Common myeloid progenitor, CD34-positive (primary cell): ENCODE measurements around the gene DPYD.

Experiments used
- CTCF ChIA-PET: fragments of 350-600 bp; sonication (Branson Sonifier 250); formaldehyde crosslinking; loops from one replicate; lab custom pipeline; 2021; ENCODE audit warnings: antibody characterized with exemption; lab: Charles Lee
- POLR2A ChIA-PET: fragments of 350-600 bp; sonication (Branson Sonifier 250); formaldehyde crosslinking; loops from one replicate; lab custom pipeline; 2021; ENCODE audit warnings: antibody characterized with exemption; lab: Charles Lee
- DNase-seq, 3 donors: peaks; one replicate each; pipeline versions ENCODE4 v3.0.0 to v3.0.0-alpha.2; 2013
- H3K27ac ChIP-seq, 2 experiments: 1 replicate in 1 of 2; 2 replicates in 1 of 2; pipeline ENCODE4 v1.7.0; 2013; ENCODE audit warnings: inconsistent platforms in 2 of 2, low read length in 2 of 2, mild to moderate bottlenecking in 2 of 2, low read depth in 1 of 2, moderate library complexity in 1 of 2; ENCODE audit not compliant: severe bottlenecking in 2 of 2, insufficient read depth in 1 of 2, poor library complexity in 1 of 2
- H3K27me3 ChIP-seq, 5 experiments: replicated peaks in 2 of 5; 1 replicate in 3 of 5; 2 replicates in 2 of 5; pipeline versions ENCODE4 v1.6.1 to v1.7.0; 2013; ENCODE audit warnings: low read length in 4 of 5, mild to moderate bottlenecking in 2 of 5, moderate library complexity in 2 of 5, inconsistent platforms in 1 of 5; ENCODE audit not compliant: insufficient read depth in 5 of 5, control insufficient read depth in 4 of 5
- H3K36me3 ChIP-seq, 4 experiments: 1 replicate in 2 of 4; 2 replicates in 2 of 4; pipeline versions ENCODE4 v1.6.1 to v1.7.0; 2013; ENCODE audit warnings: low read length in 3 of 4, control low read depth in 1 of 4, mild to moderate bottlenecking in 1 of 4; ENCODE audit not compliant: control insufficient read depth in 4 of 4, insufficient read depth in 4 of 4
- H3K4me1 ChIP-seq, 4 experiments: 1 replicate in 3 of 4; 2 replicates in 1 of 4; pipeline versions ENCODE4 v1.6.1 to v1.7.1; 2013; ENCODE audit warnings: low read length in 3 of 4, mild to moderate bottlenecking in 3 of 4, control low read depth in 1 of 4, inconsistent platforms in 1 of 4, moderate library complexity in 1 of 4; ENCODE audit not compliant: control insufficient read depth in 4 of 4, insufficient read depth in 4 of 4; ENCODE audit errors: control extremely low read depth in 1 of 4
- H3K4me3 ChIP-seq, 7 experiments: 1 replicate in 4 of 7; 2 replicates in 3 of 7; pipeline versions ENCODE4 v1.5.1 to v1.7.0; 2013; ENCODE audit warnings: mild to moderate bottlenecking in 7 of 7, low read length in 6 of 7, moderate library complexity in 6 of 7, inconsistent platforms in 2 of 7, low read depth in 2 of 7, control low read depth in 1 of 7; ENCODE audit not compliant: insufficient read depth in 4 of 7, control insufficient read depth in 1 of 7; ENCODE audit errors: extremely low read depth in 1 of 7
- H3K9me3 ChIP-seq, 5 experiments: 1 replicate in 4 of 5; 2 replicates in 1 of 5; pipeline versions ENCODE4 v1.6.1 to v1.7.1; 2013; ENCODE audit warnings: low read length in 4 of 5, mild to moderate bottlenecking in 2 of 5, inconsistent platforms in 1 of 5, low read depth in 1 of 5, moderate library complexity in 1 of 5; ENCODE audit not compliant: control insufficient read depth in 4 of 5, insufficient read depth in 2 of 5; ENCODE audit errors: control extremely low read depth in 1 of 5
- WGBS: methylation state at CpG from one replicate; pipeline ENCODE4 v1.1.5; 2013; ENCODE audit not compliant: insufficient coverage; 5-methylcytosine and 5-hydroxymethylcytosine counted together

The DPYD gene

DNA sequence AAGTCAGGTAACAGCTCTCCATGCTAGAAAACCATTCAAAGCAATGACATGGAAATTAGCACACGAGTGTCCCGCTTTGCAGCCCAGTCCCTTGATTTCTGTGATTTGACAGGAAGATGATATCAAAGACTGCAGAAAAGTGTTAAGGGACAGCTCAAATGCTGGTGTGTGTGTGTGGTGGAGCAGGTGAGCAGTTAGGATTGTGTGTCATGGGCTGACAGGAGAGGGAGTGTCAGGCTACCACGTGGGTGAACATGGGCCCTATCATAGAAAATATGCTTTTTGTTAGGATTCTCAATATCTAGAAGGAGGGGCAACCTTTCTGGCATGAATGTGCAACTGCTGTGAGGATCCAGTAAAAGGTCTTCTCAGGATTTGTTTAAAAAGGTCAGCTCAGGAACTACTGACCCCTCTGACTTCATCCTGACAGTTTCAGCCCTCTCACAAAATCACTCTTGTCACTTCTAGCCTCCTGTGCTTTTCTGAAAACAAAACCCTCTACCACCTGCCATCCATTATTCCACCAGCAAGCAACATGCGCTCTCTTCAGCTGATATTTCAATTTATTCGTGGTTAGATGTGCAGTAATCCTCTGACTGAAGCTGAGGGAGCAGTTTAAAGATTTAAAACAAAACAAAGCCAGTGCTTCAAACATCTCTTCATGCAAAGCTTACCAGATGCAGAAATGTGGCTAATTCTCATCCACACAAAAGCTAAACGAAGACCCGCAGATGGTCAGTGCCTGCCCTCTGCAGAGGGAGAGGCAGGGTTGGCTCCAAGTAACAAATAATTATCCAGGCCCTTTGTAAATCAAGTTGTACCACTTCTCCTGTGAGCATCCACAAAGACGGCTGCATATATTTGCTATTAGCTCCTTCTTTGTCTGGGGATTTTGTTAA lies 801.3 kb downstream of the DPYD start:
- 100% methylated on average over 5 of the region's 8 CpGs for WGBS

DNA sequence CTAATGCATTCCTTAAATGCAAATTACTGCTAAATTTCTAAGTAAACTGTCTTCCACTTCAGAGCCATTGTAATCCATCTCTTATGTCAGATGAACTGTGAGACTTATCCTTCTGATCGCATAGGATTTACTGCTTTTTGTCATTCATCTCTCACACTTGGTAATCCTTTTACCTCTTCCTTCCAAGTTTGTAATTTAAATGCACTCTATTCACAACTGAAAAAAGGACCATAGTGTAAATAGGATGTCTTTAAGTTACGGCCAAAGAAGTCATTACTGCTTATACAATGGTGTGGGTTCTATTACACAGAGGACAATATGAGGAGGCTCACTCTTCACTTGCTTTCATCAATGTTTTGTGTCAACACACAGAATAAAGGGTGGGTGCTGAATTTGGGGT lies 806.0 kb downstream of the DPYD start:
- 100% methylated on average over 1 of the region's 2 CpGs for WGBS
- ChIA-PET POLR2A (no interaction called here), CTCF (no interaction called here)
- no peak for DNase-seq
- Histone ChIP-seq H3K9me3 (no peaks in the 10 kb centered on the region), H3K27ac (no peak overlapping the region), H3K4me1 (no peaks in the 10 kb centered on the region), H3K27me3 (no peaks in the 10 kb centered on the region), H3K4me3 (no peak overlapping the region), H3K36me3 (peaks cover 0 to 2% (median 0%) of the 10 kb centered on the region in 4 experiments)

More for the DNA sequence above, 801.3 kb downstream of the DPYD start:
- ChIA-PET CTCF (interaction anchor here (1.0 kb wide), 1 partner anchor 701 kb away, joined by 3 read pairs; no protein-coding TSS in a partner anchor), POLR2A (no interaction called here)
- Histone ChIP-seq H3K4me3 (no peak overlapping the region), H3K27me3 (no peaks in the 10 kb centered on the region), H3K4me1 (no peaks in the 10 kb centered on the region), H3K27ac (no peak overlapping the region), H3K9me3 (no peaks in the 10 kb centered on the region), H3K36me3 (no peaks in the 10 kb centered on the region)
- DNase-seq = no peak

DNA sequence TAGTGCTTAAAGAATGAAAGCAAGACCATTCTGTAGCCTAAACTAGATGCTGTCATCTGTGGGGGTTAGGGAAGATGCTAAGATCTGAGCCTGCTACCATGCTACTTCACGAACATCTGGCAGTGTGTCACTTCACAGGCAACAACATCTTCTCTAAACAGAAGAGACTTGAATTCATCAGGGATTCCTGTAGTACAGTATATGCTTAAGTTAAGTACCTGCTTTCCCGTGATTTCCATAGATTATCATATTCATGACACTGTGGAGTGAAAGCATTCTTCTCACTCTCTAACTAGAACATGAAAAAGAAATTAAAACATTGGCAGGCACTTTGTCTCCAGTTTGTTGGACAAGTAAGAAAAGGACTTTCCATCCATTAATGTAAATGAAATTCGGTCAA lies 808.4 kb downstream of the DPYD start:
- CTCF ChIA-PET = no interaction called here
- no CpG with 5 or more reads among the region's 3 CpGs for WGBS
- Histone ChIP-seq H3K4me1 (no peaks in the 10 kb centered on the region), H3K9me3 (no peaks in the 10 kb centered on the region), H3K27me3 (no peaks in the 10 kb centered on the region), H3K4me3 (no peak overlapping the region), H3K27ac (no peak overlapping the region), H3K36me3 (peaks cover 0 to 2% (median 0%) of the 10 kb centered on the region in 4 experiments)
- no peak for DNase-seq
- POLR2A ChIA-PET = no interaction called here

DNA sequence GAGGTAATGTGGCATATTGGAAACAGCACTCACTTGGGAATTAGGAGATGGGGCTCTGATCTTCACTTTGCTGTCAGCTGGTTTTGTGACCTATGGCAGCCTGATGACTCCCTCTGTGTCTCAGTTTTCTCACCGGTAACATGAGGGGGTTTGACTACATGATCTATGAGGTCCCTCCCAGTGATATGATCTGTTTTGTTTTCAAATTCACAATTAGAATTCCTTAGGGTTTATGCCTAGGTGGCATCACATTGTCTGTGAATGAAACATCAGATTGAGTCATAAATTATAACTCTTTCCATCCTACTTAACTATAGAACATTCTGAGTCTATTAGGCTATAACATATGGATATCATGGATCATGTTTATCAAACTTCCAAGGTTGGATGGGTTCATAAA lies 812.7 kb downstream of the DPYD start:
- H3K27ac ChIP-seq = no peak overlapping the region
- ChIA-PET POLR2A (no interaction called here), CTCF (no interaction called here)
- 100% methylated on average over 1 of the region's 1 CpG for WGBS
- no peaks in the 10 kb centered on the region for H3K4me1 ChIP-seq
- peaks cover 0 to 6% (median 0%) of the 10 kb centered on the region in 5 experiments for H3K9me3 ChIP-seq
- no peak for DNase-seq
- H3K4me3 ChIP-seq = no peak overlapping the region
- peaks cover 0 to 12% (median 3%) of the 10 kb centered on the region in 4 experiments for H3K36me3 ChIP-seq
- H3K27me3 ChIP-seq = no peaks in the 10 kb centered on the region

DNA sequence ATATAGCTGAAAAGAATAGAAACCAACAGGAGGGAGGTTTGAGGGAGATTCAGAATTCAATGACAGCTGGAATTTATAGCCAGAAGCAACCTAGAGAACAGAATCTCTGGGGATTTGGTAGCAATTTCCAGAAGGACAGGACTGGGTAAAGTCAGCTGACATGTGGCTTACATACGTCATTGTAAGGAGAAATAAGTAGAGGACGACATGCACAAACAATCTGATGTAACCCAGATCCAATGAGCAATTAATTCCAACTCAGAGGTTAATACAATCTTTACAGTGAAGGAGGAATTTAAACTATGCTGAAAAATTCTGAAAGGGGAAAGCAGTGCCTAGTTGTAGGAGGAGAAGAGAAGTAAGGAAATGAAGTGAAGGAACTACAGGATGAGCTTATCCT lies 815.3 kb downstream of the DPYD start:
- no peak for DNase-seq
- CTCF ChIA-PET = interaction anchor here (0.7 kb wide), 1 partner anchor 19 kb away, joined by 3 read pairs; no protein-coding TSS in a partner anchor
- Histone ChIP-seq H3K9me3 (peaks cover 0 to 6% (median 0%) of the 10 kb centered on the region in 5 experiments), H3K27me3 (no peaks in the 10 kb centered on the region), H3K4me3 (no peak overlapping the region), H3K4me1 (no peaks in the 10 kb centered on the region), H3K36me3 (peaks cover 0 to 12% (median 2%) of the 10 kb centered on the region in 4 experiments), H3K27ac (no peak overlapping the region)
- WGBS = no CpG with 5 or more reads among the region's 2 CpGs
- POLR2A ChIA-PET = no interaction called here

DNA sequence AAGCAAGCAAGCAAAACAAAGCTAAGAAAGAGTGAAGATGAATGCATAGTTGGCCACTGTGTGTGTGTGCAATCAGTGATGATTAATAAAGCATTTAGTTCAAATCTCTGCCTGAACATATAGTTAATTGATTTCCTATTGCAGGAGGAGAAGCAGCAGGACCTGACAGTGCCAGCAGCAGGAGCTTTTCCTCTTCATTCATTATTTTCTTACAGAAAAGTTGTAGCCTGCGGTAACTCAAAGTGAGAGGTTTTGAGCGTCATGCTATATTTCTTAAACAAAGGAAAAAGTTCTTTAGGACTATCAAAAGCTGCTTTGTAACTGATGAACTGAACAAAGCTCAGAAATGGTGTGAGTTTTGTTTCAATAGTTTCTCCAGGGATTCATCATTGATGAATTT lies 819.3 kb downstream of the DPYD start:
- ChIA-PET CTCF (no interaction called here), POLR2A (no interaction called here)
- Histone ChIP-seq H3K9me3 (peaks cover 0 to 6% (median 2%) of the 10 kb centered on the region in 5 experiments), H3K4me3 (no peak overlapping the region), H3K4me1 (no peaks in the 10 kb centered on the region), H3K36me3 (peaks cover 2 to 20% (median 5%) of the 10 kb centered on the region in 4 experiments), H3K27ac (no peak overlapping the region), H3K27me3 (no peaks in the 10 kb centered on the region)
- no CpG with 5 or more reads among the region's 2 CpGs for WGBS
- DNase-seq = no peak

DNA sequence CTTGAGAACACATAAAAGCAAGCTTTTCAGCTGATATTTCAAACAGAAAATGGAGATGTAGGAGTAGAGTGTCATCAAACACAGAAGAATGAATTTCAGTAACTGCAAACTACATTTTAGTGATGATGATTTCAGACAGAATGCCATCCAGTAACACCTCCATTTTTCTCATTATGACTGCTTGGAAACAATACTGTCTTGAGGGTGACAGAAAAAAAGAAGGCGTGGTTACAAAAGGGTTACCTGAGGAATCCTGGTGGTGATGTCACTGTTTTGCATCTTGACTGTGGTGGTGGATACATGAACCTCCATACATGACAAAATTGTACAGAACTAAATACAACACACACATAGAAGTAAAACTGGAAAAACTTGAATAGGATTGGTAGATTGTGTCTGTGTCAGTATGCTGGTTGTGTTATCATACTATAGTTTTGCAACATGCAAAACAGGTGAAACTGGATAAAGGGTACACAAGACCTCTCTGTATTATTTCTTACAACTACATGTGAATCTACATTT lies 823.4 kb downstream of the DPYD start:
- POLR2A ChIA-PET = no interaction called here

More for the DNA sequence above, 823.4 kb downstream of the DPYD start:
- peaks cover 0 to 2% (median 0%) of the 10 kb centered on the region in 5 experiments for H3K9me3 ChIP-seq
- no peaks in the 10 kb centered on the region for H3K27me3 ChIP-seq
- H3K27ac ChIP-seq = no peak overlapping the region
- H3K4me1 ChIP-seq = no peaks in the 10 kb centered on the region
- peaks cover 0 to 9% (median 4%) of the 10 kb centered on the region in 4 experiments for H3K36me3 ChIP-seq
- no peak overlapping the region for H3K4me3 ChIP-seq
- no CpG with 5 or more reads among the region's 1 CpG for WGBS
- DNase-seq = no peak
- CTCF ChIA-PET = no interaction called here
